BLaER1 (cell line): ENCODE data around the gene GYPB.
"Not testable (repeated sequence)": the region's sequence is repeated elsewhere in the genome, so short reads cannot be mapped to it uniquely, and the experiment has no call there.

ENCODE experiments used
- H3K27ac ChIP-seq: shearing (Covaris generic); formaldehyde crosslinking; 2 replicates; pipeline ENCODE4 v1.8.1; 2022
- H3K27me3 ChIP-seq: shearing (Covaris generic); formaldehyde crosslinking; 2 replicates; pipeline ENCODE4 v1.8.1; 2022
- H3K36me3 ChIP-seq: shearing (Covaris generic); formaldehyde crosslinking; 2 replicates; pipeline ENCODE4 v1.8.1; 2022
- H3K4me1 ChIP-seq: shearing (Covaris generic); formaldehyde crosslinking; 2 replicates; pipeline ENCODE4 v1.8.1; 2022
- H3K4me2 ChIP-seq: shearing (Covaris generic); formaldehyde crosslinking; 2 replicates; pipeline ENCODE4 v1.8.1; 2022
- H3K4me3 ChIP-seq: shearing (Covaris generic); formaldehyde crosslinking; 2 replicates; pipeline ENCODE4 v1.8.1; 2022
- H3K9ac ChIP-seq: shearing (Covaris generic); formaldehyde crosslinking; 2 replicates; pipeline ENCODE4 v1.8.1; 2022
- H3K9me3 ChIP-seq: shearing (Covaris generic); formaldehyde crosslinking; 2 replicates; pipeline ENCODE4 v1.8.1; 2022
- H4K20me1 ChIP-seq: shearing (Covaris generic); formaldehyde crosslinking; 2 replicates; pipeline ENCODE4 v1.8.1; 2022
- Cebpa-rat ChIP-seq: shearing (Covaris generic); IDR thresholded peaks from 2 replicates; pipeline ENCODE4 v1.8.1; 2022

Gene GYPB

DNA sequence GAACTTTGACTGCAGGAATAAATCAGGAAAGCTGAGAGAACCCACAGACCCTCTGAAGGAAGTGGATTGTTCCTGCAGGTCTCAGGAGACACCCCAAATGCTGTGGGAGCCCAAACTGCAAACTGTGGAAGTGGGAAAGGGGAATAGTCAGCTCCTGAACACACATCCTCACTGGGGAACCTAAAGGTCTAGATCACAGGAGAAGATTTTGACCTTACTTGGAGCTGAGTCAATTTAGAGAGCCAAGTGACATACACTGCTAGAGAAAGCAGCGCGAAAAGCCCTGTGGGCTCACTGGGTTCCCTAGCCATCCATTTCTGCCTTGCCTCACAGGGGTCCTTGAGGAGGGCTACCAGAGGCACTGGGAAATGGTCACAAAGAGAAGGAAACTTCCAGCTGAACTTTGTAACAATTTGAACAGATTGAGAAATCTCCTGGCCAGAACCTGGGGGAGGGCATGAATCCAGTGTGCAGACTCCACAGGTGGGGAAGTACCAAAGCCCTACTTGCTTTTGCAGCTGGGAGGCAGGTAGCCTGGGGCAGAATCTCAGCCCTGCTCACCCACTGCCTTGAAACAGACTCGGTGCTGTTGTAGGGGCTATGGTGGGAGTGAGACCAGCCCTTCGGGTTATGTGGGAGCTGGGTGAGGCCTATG is 5.3 kb upstream of the GYPB start:
- not testable (repeated sequence) for H3K27ac ChIP-seq, H4K20me1 ChIP-seq, H3K4me2 ChIP-seq, H3K36me3 ChIP-seq, H3K4me1 ChIP-seq, H3K27me3 ChIP-seq, H3K9ac ChIP-seq, H3K9me3 ChIP-seq, H3K4me3 ChIP-seq

DNA sequence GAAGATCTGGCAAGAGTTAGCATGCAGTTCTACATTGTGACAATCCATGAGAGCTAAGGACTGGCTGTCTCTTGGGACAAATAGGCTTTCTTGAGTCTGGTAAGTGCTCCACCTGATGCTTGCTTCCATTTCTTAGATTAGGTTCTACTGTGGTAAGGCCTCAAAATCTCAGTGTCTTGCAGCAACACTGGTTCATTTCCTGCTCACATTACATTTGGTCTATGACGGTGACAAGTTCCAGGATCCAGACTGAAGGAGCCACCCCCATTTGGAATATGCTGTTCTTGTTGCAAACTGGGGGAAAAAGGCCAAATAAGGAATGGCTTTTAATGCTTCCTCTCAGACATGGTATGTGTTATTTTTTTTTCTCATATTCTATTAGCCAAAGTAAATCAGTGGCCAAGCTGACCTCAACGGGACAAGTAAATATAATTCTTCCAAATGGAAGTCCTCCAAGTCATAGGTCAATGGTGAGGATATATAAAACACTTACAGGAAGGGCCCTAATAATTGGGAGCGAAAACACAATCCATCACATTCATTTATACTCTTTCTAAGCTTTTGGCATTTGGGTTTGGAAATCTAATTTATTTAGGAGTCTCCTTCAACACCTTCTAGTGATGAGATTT is 3.7 kb upstream of the GYPB start:
- H4K20me1 ChIP-seq, H3K27me3 ChIP-seq, H3K4me1 ChIP-seq, H3K27ac ChIP-seq, H3K4me2 ChIP-seq, H3K36me3 ChIP-seq, H3K4me3 ChIP-seq, H3K9ac ChIP-seq, H3K9me3 ChIP-seq: not testable (repeated sequence)

DNA sequence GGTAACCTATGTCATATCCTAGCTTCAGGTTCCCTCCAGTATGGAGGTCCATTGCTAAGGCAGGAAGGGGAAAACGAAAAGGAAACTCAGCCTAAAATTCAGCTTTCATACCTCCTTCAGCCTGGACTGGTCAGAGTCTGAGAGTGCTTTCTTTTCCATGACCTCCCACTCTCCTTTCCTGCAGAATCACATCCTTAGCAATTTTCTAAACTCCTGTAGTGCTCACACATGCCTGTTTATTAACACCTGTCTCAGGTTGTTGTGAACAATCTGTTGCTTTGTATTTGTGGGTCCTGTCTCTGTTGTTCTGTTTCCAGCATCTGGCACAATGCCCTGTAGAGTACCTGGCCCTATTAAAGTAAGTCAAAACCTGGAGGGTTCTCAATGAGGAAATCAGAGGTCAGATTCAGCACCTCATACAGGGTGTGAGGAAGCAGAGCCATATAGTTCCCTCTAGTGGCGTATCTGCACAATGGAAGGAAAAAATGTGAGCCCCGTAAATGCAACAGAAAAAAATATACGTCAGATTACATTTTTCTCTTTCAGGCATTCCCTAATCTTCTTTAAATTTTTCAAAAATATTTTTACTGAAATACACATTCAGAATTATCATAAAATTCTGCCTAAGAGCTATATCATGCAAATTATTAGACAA is 2.3 kb upstream of the GYPB start:
- not testable (repeated sequence) for H3K4me3 ChIP-seq, H3K27ac ChIP-seq, H3K27me3 ChIP-seq, H3K4me1 ChIP-seq, H4K20me1 ChIP-seq, H3K4me2 ChIP-seq, H3K9ac ChIP-seq, H3K9me3 ChIP-seq, H3K36me3 ChIP-seq

DNA sequence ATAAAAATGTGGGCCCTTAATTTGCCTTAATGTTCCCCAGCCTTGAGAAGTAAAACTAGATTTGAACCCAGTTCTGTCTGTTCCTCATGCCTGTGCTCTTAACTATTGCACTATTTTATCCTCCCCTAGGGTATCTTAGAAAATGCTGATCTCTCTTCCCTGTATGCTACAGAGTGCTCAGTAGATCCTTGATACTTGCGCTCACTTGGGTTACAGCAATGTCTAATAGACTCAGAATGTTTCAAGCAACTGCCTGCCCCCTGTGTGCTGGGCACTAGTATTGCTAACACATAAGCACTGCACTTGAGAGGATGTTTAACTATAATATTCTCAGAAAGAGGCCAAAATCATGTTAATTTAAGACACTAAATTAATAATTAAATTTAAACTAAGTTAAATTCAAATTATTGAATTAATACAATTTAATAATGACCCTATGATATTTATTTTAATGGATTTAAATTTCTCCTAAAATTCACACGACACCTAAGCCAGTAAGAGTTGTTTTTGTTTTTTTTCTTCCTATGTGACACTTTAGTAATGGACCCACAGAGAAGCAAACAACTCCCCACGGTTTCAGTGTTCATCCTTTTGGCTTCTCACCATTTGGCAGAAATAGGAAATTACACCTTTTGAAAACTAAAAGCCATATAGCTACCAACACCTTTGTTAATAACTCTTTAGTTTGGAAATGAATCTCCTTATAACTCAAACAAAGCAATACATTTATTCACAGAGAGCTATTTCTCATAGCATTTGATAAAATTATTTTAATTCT is 768 bp downstream of the GYPB start:
- not testable (repeated sequence) for H3K4me1 ChIP-seq, H4K20me1 ChIP-seq, H3K27ac ChIP-seq, H3K4me2 ChIP-seq, H3K4me3 ChIP-seq, H3K9ac ChIP-seq, H3K36me3 ChIP-seq, H3K27me3 ChIP-seq, H3K9me3 ChIP-seq

DNA sequence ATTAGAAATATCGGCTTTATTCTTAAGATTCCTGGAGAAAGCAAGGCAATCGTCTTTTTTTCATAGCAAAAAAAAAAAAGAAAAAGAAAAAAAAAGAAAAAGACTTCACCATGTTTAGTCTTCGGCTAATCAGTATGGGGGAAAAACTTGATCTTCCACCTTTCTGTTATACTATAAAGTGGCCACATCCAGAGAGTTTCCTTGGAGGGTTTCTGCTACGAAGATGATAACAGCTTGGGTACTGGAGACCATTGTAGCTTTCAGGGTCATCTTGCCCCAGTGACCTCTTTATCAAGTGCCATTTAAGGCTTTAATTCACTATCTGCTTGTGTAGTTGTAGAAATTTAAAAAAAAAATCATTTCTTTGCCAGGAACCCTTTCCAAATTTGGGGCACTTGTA is 1.9 kb downstream of the GYPB start:
- not testable (repeated sequence) for H3K4me1 ChIP-seq, H3K4me3 ChIP-seq, H4K20me1 ChIP-seq, H3K4me2 ChIP-seq, H3K9me3 ChIP-seq, H3K36me3 ChIP-seq, H3K9ac ChIP-seq, H3K27me3 ChIP-seq, H3K27ac ChIP-seq

DNA sequence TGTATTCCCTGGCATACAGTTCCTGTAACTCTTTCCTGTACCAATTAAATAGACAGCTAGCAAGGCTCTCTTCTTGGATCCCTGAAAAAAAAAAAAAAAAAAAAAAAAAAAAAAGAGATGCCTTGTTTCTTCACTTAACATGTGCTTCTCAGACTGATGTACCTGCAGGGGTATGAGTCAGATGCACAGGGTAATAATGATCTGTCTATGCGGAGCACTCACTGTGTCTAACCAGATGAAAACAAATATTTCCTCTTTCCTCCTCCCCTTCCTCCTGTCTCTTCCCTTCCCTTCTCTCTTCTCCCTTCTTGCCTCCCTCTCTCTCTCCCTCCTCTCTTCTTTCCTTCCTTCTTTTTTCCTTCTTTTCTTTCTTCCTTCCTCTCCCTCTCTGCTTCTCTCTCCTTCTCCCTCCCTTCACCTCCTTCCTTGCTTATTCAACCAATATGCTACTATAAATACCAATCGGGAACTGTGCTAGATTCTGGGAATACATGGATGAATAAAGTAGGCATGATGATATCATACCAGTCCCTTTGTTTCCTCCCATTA is 3.0 kb downstream of the GYPB start:
- H3K27ac ChIP-seq, H3K36me3 ChIP-seq, H3K4me1 ChIP-seq, H4K20me1 ChIP-seq, H3K27me3 ChIP-seq, H3K4me3 ChIP-seq, H3K9me3 ChIP-seq, H3K4me2 ChIP-seq, H3K9ac ChIP-seq: not testable (repeated sequence)

DNA sequence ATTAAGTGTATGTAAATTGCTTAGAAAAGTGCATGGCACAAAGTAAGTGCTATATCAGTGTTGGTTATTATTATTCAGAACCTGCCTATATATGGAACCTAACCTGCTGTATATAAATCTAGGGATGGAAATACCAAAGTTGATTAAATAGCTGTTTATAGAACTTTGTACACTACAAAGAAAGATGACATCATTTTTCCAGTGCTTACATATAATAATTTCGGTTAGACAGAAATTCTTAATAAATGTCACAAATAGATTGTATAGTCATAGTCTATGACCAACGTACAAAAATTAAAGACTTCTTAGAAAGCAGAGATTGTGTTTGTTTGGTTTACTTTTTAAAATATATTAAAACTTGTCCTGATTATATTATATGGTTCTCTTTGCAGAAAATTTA is 4.4 kb downstream of the GYPB start:
- Histone ChIP-seq H3K9me3 (no peaks in the 10 kb centered on the region), H4K20me1 (no peaks in the 10 kb centered on the region), H3K4me3 (no peak overlapping the region), H3K36me3 (no peaks in the 10 kb centered on the region), H3K4me2 (no peak overlapping the region), H3K27me3 (no peaks in the 10 kb centered on the region), H3K9ac (no peak overlapping the region), H3K27ac (no peak overlapping the region), H3K4me1 (no peaks in the 10 kb centered on the region)
- TF ChIP-seq Cebpa-rat, result no peak

DNA sequence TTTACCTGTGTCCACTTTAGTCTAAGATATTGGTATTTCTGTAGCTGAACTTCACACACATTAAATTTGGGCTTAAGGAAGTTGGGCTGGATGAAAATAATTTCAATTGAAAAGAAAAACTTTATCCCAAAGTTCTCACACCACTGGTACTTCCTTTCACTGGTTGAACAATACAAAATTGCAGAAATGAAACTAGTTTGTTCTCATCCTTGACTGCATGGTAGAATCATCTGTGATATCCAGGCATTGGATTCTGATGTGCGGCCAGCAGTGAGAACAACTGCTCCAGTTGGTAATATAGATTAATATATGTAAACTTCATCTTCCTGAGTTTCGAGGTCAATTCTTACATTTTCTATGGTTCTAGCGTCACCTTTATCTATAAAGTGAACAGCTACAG is 10.6 kb downstream of the GYPB start:
- H3K4me1 ChIP-seq, H3K4me2 ChIP-seq, H3K27ac ChIP-seq, H3K9ac ChIP-seq, H3K27me3 ChIP-seq, H3K9me3 ChIP-seq, H3K36me3 ChIP-seq, H3K4me3 ChIP-seq, H4K20me1 ChIP-seq: not testable (repeated sequence)

DNA sequence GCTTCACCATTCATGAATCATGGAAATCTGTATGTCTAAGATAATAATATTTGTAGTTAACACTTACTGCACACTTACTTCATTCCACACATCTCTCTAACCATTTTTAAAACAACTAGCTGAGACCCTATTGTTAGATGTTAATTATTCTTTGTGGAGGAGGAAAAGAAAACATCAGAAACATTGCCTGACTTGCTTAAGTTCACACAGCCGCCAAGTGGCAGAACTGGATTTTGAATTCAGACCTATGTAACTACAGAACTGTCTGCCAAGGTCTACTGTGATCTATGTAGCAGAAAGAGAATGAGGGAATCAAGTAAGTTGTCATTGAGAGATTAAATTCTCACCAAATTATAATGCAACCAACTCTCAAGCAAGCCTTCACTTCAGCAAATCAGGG is 11.2 kb downstream of the GYPB start:
- not testable (repeated sequence) for H3K4me3 ChIP-seq, H3K9me3 ChIP-seq, H4K20me1 ChIP-seq, H3K27me3 ChIP-seq, H3K36me3 ChIP-seq, H3K4me1 ChIP-seq, H3K27ac ChIP-seq, H3K4me2 ChIP-seq, H3K9ac ChIP-seq

DNA sequence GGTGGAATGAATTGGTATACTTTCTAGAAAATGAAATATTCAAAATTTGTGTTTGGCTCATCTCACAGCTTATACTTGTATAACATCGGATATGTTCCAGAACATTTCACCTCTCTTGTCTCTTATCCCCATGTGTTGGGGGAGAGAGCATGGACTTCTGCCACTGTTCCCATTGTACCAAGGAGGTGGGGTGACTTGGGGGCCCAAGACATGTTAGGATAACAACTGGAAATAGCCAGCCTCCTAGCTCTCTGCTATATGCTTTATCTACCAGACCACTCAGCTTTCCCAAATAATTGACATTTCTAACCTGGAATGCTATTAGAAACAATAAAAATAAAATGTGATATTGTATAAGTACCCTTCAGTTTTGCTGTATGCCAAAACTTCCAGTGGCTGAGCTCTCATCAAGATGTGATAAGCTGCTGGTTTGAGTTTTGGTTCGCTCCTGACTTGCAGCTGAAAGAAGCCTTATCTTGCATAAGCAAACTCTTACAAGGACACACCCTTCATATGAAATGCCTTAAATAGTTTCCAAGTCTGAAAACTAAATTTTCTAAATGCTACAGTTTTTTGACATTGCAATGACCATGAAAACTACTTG is 12.9 kb downstream of the GYPB start:
- H3K27me3 ChIP-seq, H3K9ac ChIP-seq, H3K4me3 ChIP-seq, H3K36me3 ChIP-seq, H3K9me3 ChIP-seq, H3K4me1 ChIP-seq, H4K20me1 ChIP-seq, H3K27ac ChIP-seq, H3K4me2 ChIP-seq: not testable (repeated sequence)

DNA sequence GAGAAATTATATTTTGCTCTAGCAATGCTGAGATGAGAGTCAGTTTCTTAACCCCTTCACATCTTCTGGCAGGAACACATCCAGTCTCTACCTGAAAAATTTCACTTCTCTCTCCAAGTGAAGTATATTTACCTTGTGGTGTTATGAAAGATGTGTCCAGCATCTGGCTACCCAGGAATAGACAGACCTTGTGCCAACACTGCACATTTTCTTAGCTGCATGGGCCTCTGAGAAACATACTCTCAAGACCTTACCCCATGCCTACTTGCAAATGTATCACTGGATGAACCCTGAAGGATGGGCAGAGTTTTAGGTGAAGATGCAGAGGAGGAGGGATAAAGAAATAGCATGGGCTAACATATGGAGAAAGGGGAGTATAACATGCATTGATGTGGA is 13.6 kb downstream of the GYPB start:
- not testable (repeated sequence) for H3K36me3 ChIP-seq, H3K9ac ChIP-seq, H3K27ac ChIP-seq, H3K4me2 ChIP-seq, H4K20me1 ChIP-seq, H3K4me3 ChIP-seq, H3K9me3 ChIP-seq, H3K4me1 ChIP-seq, H3K27me3 ChIP-seq

DNA sequence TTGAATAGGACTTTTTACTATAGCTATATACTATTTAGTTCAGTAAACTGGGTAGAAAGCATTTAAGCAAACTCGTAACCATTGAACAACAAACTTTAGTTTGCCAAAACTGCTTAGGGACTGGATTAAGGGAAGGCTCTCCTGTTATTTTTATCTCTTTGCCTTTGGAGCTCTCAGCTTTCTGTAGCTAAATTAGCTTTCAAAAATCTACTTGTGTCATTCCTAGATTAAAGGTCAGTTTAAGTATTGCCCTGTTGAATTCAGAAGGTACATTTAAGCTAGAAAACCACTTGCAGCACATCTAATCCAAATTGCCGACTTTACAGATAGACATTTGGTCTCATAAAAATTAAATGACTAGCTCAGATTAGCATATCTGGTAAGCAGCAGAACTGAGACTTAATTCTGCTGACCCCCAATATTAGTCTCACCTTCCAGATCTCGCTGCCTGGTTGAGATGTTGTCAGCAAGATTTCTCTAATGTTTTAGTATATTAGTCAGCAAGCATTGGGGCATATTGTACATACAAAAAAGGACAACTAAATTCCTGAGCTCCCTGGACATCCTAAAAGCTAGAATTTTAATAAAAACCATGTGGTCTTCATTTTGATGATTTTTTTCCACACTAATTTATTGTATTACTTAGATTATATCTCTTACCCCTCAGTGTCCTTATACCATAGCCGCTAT is 14.2 kb downstream of the GYPB start:
- not testable (repeated sequence) for H3K9me3 ChIP-seq, H3K9ac ChIP-seq, H3K4me2 ChIP-seq, H3K27ac ChIP-seq, H3K4me3 ChIP-seq, H3K36me3 ChIP-seq, H3K27me3 ChIP-seq, H3K4me1 ChIP-seq, H4K20me1 ChIP-seq

DNA sequence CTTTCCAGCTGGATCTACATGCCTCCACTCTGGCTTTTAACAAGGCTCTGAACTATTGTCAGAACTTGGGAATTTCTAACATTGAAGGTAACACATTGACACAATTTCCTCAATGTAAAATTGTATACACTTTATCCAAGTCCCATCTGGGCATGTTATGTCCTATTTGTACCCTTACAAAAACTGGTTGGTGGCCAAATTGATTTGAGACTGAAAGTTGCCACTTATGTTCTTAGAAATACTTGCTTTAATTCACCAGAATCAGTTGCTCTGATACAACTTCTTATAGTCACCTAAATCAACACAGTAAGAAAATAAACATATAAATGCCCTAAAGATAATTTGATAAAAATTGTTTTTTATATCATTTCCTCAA is 15.3 kb downstream of the GYPB start:
- H3K4me1 ChIP-seq, H3K9me3 ChIP-seq, H3K27me3 ChIP-seq, H4K20me1 ChIP-seq, H3K4me3 ChIP-seq, H3K4me2 ChIP-seq, H3K27ac ChIP-seq, H3K9ac ChIP-seq, H3K36me3 ChIP-seq: not testable (repeated sequence)
